Activated CD4-positive, alpha-beta T cell treated with anti-CD3 and anti-CD28 coated beads for 36 hours (primary cell): ENCODE results near the gene MYO1B. TPM values are rescaled to one million over a fixed set of nuclear protein-coding genes. Genes with fewer than 3 reads are reported as not detected.

Experiments
- ATAC-seq: fragments of 200-7000 bp; cut with Tn5 transposase; one replicate; pipeline ENCODE4 v1.10.0; 2021; ENCODE audit warnings: mild to moderate bottlenecking, moderate library complexity
- CTCF ChIA-PET: fragments of 350-600 bp; sonication (Branson Sonifier 250); formaldehyde crosslinking; loops from one replicate; lab custom pipeline; 2021; ENCODE audit warnings: antibody characterized with exemption; lab: Charles Lee
- POLR2A ChIA-PET: fragments of 350-600 bp; sonication (Branson Sonifier 250); formaldehyde crosslinking; loops from one replicate; lab custom pipeline; 2021; ENCODE audit warnings: antibody characterized with exemption, inconsistent platforms; lab: Charles Lee
- DNase-seq: peaks from one replicate; pipeline ENCODE4 v3.0.0-alpha.2; 2020
- H3K27ac Mint-ChIP-seq: one replicate; pipeline ENCODE4 v1.8.0; 2021; ENCODE audit warnings: mixed read lengths
- H3K27me3 Mint-ChIP-seq: one replicate; pipeline ENCODE4 v1.8.0; 2021; ENCODE audit warnings: mixed read lengths
- H3K36me3 Mint-ChIP-seq: one replicate; pipeline ENCODE4 v1.8.0; 2021; ENCODE audit warnings: low read depth, mixed read lengths
- H3K4me1 Mint-ChIP-seq: one replicate; pipeline ENCODE4 v1.8.0; 2021; ENCODE audit warnings: mixed read lengths
- H3K4me3 Mint-ChIP-seq: one replicate; pipeline ENCODE4 v1.8.0; 2021; ENCODE audit warnings: mild to moderate bottlenecking, moderate library complexity, mixed read lengths
- H3K9me3 Mint-ChIP-seq: one replicate; pipeline ENCODE4 v1.8.0; 2021; ENCODE audit warnings: low read depth, mixed read lengths
- intact Hi-C, 2 experiments: fragments of 100-400 bp; cut with DNase I in 1 of 2; cut with micrococcal nuclease in 1 of 2; formaldehyde crosslinking; loops; one replicate each; pipeline versions ENCODE4 v1.14.2 to v1.15.1; 2022 to 2024; cut with DNase I, micrococcal nuclease
- total RNA-seq, 2 experiments: library from RNA; stranded (reverse); gene quantifications; one replicate each; pipeline ENCODE4 v1.2.3, GENCODE V29; 2021

Gene MYO1B
- total RNA-seq, result 10 to 100 TPM; 29.7 to 36.7 TPM

DNA sequence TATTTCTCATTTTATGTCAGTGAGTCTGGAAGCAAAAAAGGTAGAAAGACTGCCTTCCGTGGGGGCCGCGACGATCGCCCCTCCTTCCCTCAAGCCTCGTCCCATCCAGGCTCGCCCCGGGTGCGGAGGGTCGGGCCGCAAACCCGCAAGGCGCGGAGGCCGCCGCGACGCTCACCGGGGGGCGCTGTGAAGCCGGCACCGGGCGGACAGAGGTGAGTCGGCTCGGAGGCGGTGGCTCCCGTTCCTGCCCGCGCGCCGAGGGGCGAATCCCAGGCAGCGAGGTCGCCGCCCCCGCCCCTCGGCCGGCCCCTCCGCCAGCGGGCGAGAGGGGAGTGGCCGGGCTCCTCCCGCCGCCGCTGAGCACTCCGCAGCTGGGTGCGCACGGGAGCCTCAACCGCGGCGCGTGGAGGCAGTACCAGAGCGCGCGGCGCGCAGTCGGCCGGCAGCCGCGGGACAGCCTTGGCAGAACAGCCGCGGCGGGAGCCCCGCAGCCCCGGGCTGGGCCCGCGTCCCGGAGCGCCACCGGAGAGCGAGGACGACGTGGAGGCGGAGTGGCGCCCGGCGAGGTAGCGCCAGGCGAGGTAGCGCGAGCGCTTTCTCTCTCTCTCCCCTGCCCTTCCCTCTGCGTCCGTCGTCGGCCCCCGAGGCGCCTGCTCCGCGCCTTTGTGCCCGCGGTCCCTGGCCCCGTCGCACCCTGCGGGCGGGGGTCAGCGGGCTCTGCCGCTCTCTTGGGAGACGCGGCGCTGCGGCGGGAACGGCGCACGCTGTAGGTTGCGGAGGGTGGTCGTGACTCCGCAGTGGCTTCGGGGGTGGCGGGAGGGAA lies at the start of gene MYO1B:
MYO1B (plus strand) TSS at position 359 of the 823 bp plus-strand sequence. CDS start 31,492 bp downstream, outside the sequence.
- ChIA-PET POLR2A (no interaction called here), CTCF (interaction anchor here (1.5 kb wide), 1 partner anchor 80 kb away, joined by 6 read pairs; no protein-coding TSS in a partner anchor)
- H3K4me1 Mint-ChIP-seq, result peaks cover 20% of the 10 kb centered on the region
- H3K27me3 Mint-ChIP-seq, result peaks cover 20% of the 10 kb centered on the region
- peaks cover 5% of the 10 kb centered on the region for H3K9me3 Mint-ChIP-seq
- peak within 1 kb of the TSS; percentile 80 for H3K27ac Mint-ChIP-seq
- intact Hi-C loops, result loop anchor here (1.0 to 5.0 kb wide), 4 partner anchors 73 to 276 kb away; no protein-coding TSS in a partner anchor
- peak; percentile 81 for DNase-seq
- peak within 1 kb of the TSS; percentile 79 for H3K4me3 Mint-ChIP-seq
- peak; percentile 84 for ATAC-seq
- H3K36me3 Mint-ChIP-seq, result no peaks in the 10 kb centered on the region

DNA sequence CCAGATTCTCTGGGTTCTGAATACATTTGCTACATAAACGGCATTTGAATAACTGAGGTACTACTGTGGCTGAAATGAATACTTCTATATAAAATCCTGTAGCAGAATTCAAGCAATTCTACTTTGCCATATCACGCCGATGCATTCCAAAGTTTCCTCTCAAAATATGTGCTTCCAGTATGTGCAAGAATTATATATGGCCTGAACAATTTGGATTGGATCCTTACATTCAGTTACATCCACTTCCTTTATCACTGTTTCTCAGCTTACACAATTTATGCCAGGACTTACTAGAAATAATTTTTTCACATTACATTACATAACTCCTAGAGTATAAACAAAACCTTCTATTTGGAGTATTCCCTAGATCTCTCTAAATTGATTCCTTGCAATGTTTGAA lies 48.1 kb upstream of the MYO1B start:
- no peak overlapping the region for H3K4me3 Mint-ChIP-seq
- H3K4me1 Mint-ChIP-seq, result peaks cover 45% of the 10 kb centered on the region
- ATAC-seq (no peak), DNase-seq (no peak)
- POLR2A ChIA-PET, result no interaction called here
- intact Hi-C loops, result loop anchor here in 1 of 2 experiments (10.0 kb wide), 1 partner anchor 488 kb away; no protein-coding TSS in a partner anchor
- H3K27me3 Mint-ChIP-seq, result no peaks in the 10 kb centered on the region
- peaks cover 8% of the 10 kb centered on the region for H3K36me3 Mint-ChIP-seq
- H3K9me3 Mint-ChIP-seq, result peaks cover 3% of the 10 kb centered on the region
- CTCF ChIA-PET, result interaction anchor here (0.7 to 0.9 kb wide), 4 partner anchors 12 to 164 kb away, joined by 4 read pairs; no protein-coding TSS in a partner anchor
- H3K27ac Mint-ChIP-seq, result no peak overlapping the region

DNA sequence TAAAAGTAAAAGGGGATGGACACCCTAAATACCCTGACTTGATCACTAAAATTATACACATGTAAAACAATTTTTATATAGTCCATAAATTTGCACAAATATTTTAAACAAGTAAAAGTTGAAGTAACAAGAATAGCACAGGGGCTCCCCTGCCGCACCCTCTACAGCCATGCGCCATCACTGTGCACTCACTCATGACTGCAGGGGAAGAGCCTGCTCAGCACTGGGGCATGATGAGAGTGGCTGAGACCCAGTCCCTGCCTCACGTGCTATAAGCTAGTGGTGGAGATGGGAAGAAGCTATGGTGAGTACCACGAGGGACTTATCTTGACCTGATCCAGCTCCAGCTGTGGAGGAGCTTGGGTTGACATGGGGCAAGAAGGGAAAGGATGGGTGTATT lies 46.9 kb upstream of the MYO1B start:
- H3K4me3 Mint-ChIP-seq, result no peak overlapping the region
- peaks cover 3% of the 10 kb centered on the region for H3K9me3 Mint-ChIP-seq
- no peaks in the 10 kb centered on the region for H3K27me3 Mint-ChIP-seq
- POLR2A ChIA-PET, result no interaction called here
- H3K4me1 Mint-ChIP-seq, result peaks cover 46% of the 10 kb centered on the region
- H3K27ac Mint-ChIP-seq, result no peak overlapping the region
- intact Hi-C loops, result loop anchor here in 1 of 2 experiments (10.0 kb wide), 1 partner anchor 487 kb away; no protein-coding TSS in a partner anchor
- ATAC-seq (no peak), DNase-seq (no peak)
- CTCF ChIA-PET, result interaction anchor here (1.3 to 1.9 kb wide), 2 partner anchors 20 to 323 kb away, joined by 3 to 10 read pairs; no protein-coding TSS in a partner anchor
- peaks cover 8% of the 10 kb centered on the region for H3K36me3 Mint-ChIP-seq

DNA sequence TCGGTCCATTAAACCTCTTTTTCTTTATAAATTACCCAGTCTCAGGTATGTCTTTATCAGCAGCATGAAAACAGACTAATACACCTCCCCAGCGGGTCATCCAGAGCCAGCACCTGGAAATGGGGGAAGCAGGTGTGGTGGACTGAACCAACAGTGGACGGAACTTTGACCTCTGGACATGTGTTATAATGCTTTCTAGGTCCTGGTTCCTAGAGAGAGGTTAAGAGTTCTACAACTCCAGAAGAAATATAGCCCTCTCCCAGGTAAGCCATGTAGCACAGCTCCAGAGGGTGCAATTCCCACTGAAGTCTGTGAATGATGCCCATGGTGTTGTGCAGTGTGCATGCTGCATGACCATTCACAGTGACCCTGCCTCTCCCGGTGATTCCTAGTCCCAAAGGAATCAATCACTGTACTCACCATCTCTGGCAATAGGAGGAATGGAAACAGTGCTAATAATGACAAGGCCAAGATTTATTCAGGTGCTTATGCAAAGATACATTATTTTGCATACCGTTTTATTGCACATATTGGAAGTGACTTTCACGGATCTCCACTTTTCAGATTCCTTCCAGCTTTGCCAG lies 45.2 kb upstream of the MYO1B start:
- Mint-ChIP-seq H3K9me3 (peaks cover 3% of the 10 kb centered on the region), H3K27ac (no peak overlapping the region), H3K4me3 (no peak overlapping the region), H3K27me3 (no peaks in the 10 kb centered on the region), H3K36me3 (peaks cover 5% of the 10 kb centered on the region), H3K4me1 (peaks cover 43% of the 10 kb centered on the region)
- no peak for DNase-seq
- intact Hi-C loops, result loop anchor here in 1 of 2 experiments (10.0 kb wide), 1 partner anchor 485 kb away; no protein-coding TSS in a partner anchor
- ChIA-PET CTCF (interaction anchor here (0.8 kb wide), 1 partner anchor 147 kb away, joined by 3 read pairs; no protein-coding TSS in a partner anchor), POLR2A (no interaction called here)
- ATAC-seq, result no peak

DNA sequence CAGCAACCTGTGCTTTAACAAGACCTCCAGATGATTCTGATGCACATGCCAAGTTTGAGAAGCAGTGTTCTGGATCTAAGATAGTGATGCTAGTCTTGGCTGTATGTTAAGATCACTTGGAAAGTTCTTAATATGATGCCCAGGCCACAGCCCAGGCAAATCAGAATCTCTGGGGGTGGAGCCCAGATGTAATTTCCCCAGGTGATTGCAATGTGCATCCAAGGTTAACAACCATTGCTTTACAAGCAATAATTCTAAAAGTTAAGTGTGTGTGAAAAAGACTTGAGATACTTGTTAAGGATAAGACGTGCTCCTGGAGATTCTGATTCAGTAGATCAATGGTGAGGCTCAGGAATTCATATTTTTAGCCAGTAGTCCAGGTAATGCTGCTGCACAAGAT lies 44.3 kb upstream of the MYO1B start:
- H3K27me3 Mint-ChIP-seq, result no peaks in the 10 kb centered on the region
- ChIA-PET CTCF (no interaction called here), POLR2A (no interaction called here)
- ATAC-seq (no peak), DNase-seq (no peak)
- intact Hi-C loops, result no loop called here
- H3K9me3 Mint-ChIP-seq, result peaks cover 3% of the 10 kb centered on the region
- peaks cover 41% of the 10 kb centered on the region for H3K4me1 Mint-ChIP-seq
- no peak overlapping the region for H3K4me3 Mint-ChIP-seq
- H3K36me3 Mint-ChIP-seq, result peaks cover 4% of the 10 kb centered on the region
- H3K27ac Mint-ChIP-seq, result no peak overlapping the region

DNA sequence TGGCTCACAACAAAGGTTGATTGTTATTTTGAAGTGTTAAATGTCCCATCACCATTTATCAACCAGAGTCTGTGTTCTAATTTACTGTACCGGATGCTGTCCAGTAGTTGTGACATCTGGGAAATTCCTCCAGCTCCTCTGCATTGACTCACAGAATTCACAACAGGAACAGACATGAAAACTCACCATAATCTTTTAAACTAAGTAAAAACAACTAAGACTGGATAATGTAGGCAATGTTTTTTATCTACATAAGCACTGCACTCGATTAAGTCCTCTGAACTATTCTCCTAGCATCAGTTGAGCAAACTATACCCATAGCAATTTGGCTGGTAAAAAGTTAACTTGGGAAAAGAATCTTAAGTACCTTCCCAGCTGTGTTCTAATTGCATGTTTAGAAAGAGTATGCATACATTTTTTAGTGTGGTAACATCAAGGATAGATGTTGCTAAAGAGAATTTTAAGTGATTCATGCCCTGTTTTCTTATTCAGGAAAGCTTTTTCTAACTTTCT lies 42.9 kb upstream of the MYO1B start:
- Mint-ChIP-seq H3K9me3 (peaks cover 3% of the 10 kb centered on the region), H3K4me1 (peaks cover 47% of the 10 kb centered on the region), H3K4me3 (no peak overlapping the region), H3K27me3 (no peaks in the 10 kb centered on the region), H3K36me3 (peaks cover 4% of the 10 kb centered on the region), H3K27ac (peak overlapping the region; percentile 59)
- intact Hi-C loops, result no loop called here
- CTCF ChIA-PET, result interaction anchor here (0.7 to 1.3 kb wide), 4 partner anchors 15 to 66 kb away, joined by 3 to 5 read pairs (median 4); no protein-coding TSS in a partner anchor
- POLR2A ChIA-PET, result no interaction called here
- ATAC-seq (no peak), DNase-seq (no peak)

DNA sequence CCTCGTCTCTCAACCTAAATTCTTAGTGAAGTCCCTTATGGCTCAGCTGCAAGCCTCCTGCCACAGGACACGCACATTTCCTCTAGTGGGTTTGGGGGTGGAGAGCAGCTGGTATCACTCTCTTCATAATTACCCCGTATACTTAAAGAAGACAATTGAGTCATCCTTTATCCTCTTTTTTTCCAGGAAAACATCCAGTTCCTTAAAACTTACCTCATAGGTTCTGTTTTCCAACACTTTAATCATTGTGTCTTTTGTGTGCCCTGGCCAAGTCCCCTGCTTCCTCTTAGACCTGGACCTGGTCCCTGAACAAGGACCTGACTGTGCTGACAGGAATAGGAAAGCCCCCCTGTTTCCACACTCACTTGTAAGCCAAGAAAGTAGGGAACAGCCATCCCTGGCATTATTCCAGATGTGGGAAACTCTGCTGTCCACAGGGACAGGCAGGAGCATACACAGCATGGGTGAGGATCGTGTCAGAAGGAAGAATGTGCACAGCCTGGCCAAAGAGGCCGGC lies 42.3 kb upstream of the MYO1B start:
- peaks cover 3% of the 10 kb centered on the region for H3K9me3 Mint-ChIP-seq
- ChIA-PET POLR2A (no interaction called here), CTCF (interaction anchor here (0.5 to 1.3 kb wide), 3 partner anchors 9 to 54 kb away, joined by 3 to 5 read pairs (median 4); no protein-coding TSS in a partner anchor)
- H3K4me3 Mint-ChIP-seq, result no peak overlapping the region
- intact Hi-C loops, result no loop called here
- peaks cover 4% of the 10 kb centered on the region for H3K36me3 Mint-ChIP-seq
- H3K27me3 Mint-ChIP-seq, result no peaks in the 10 kb centered on the region
- DNase-seq (peak; percentile 33), ATAC-seq (peak; percentile 32)
- peaks cover 47% of the 10 kb centered on the region for H3K4me1 Mint-ChIP-seq
- peak overlapping the region; percentile 59 for H3K27ac Mint-ChIP-seq

DNA sequence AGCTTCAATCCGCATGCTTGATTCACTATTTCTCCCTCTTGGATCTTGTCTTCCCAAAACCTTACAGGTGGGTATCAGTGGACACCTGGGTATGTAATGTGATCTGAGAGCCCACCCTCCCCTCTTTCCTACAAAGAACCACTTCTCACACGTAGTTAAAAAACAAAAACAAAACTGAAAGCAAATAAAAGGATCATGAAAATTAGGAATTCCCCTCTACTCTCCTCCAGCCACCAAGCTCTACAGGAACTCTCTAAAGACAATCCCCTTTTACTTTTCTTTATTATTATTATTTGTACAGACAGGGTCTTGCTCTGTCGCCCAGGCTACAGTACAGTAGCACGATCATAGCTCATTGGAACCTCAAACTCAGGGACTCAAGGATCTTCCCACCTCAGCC lies 40.8 kb upstream of the MYO1B start:
- POLR2A ChIA-PET, result no interaction called here
- ATAC-seq, result peak; percentile 53

DNA sequence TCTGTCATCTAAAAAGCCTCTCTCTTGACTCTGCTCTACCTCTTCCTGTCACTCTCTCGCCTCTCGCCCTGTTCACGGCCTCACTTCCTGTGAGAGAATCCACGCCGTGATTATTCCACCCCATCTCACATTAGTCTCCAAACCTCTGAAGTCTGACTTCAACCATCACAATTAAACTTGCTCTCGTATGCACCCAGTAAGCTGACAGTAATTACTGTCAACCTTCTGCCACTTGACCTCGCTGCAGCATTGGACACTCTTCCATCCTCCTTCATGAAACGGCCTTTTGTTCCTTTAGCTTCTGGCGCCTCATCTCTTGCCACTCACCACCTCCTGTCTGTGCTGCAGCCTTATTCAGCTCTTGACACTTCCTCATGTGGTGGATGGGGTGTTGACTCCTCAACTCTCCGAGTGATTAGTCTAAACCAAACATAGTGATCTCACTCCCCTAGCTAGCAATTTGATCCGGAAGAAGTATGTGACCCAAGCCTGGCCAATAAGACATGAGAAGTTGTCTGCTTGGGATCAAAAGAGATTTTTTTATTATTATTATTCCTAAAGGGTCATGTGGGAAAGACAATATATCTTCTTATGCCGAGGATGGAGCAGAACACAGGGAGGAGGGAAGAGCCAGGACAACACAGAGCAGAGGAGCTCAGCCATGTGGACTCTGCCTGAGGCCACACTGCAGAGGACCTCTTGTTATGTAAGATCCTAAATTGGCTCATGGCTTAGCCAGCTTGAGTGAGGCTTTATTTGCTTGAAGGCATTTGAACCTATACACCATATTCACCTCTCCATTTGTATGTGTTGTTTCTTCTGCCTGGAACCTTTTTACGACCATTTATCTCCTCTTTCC lies 38.4 kb upstream of the MYO1B start:
- peak overlapping the region; percentile 55 for H3K27ac Mint-ChIP-seq
- H3K4me1 Mint-ChIP-seq, result peaks cover 39% of the 10 kb centered on the region
- no peaks in the 10 kb centered on the region for H3K27me3 Mint-ChIP-seq
- DNase-seq, result no peak
- H3K4me3 Mint-ChIP-seq, result peak overlapping the region; percentile 18
- POLR2A ChIA-PET, result interaction anchor here (0.5 kb wide), 1 partner anchor 317 kb away, joined by 5 read pairs; no protein-coding TSS in a partner anchor
- peak; percentile 58 for ATAC-seq
- intact Hi-C loops, result no loop called here
- CTCF ChIA-PET, result interaction anchor here (0.6 to 4.3 kb wide), 3 partner anchors 11 to 197 kb away, joined by 3 to 26 read pairs (median 6); no protein-coding TSS in a partner anchor
- no peaks in the 10 kb centered on the region for H3K36me3 Mint-ChIP-seq
- H3K9me3 Mint-ChIP-seq, result peaks cover 6% of the 10 kb centered on the region

More for the DNA sequence above, 40.8 kb upstream of the MYO1B start:
- Mint-ChIP-seq H3K4me3 (peak overlapping the region; percentile 42), H3K9me3 (no peaks in the 10 kb centered on the region), H3K27ac (peak overlapping the region; percentile 67), H3K4me1 (peaks cover 47% of the 10 kb centered on the region), H3K36me3 (no peaks in the 10 kb centered on the region), H3K27me3 (no peaks in the 10 kb centered on the region)
- CTCF ChIA-PET, result interaction anchor here (0.7 to 1.5 kb wide), 3 partner anchors 14 to 134 kb away, joined by 3 to 6 read pairs (median 4); no protein-coding TSS in a partner anchor
- DNase-seq, result no peak
- intact Hi-C loops, result loop anchor here in 1 of 2 experiments (1.0 kb wide), 1 partner anchor 10 kb away; no protein-coding TSS in a partner anchor

DNA sequence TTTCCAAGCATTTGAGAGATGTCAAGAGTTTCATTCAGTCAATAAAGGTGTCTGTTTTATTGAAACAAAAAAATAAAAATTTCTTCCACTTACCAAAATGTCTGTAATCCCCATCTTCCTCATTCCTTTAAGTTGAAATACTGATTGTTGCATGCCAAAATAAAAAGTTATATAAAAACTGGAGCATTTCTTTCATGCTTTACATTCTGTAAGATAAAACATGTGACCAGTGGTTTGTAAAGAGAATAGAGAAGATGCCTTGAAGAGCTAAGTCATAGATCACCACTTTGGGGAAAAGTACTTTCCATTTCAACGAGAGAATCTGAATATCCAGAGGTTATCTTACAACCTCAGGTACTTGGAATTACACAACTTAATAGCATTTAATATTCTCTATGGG lies 35.9 kb upstream of the MYO1B start:
- ChIA-PET CTCF (interaction anchor here (1.1 to 4.3 kb wide), 2 partner anchors 9 to 225 kb away, joined by 3 to 26 read pairs; no protein-coding TSS in a partner anchor), POLR2A (no interaction called here)
- H3K9me3 Mint-ChIP-seq, result peaks cover 17% of the 10 kb centered on the region
- intact Hi-C loops, result no loop called here
- peaks cover 19% of the 10 kb centered on the region for H3K4me1 Mint-ChIP-seq
- H3K4me3 Mint-ChIP-seq, result no peak overlapping the region
- ATAC-seq, result no peak
- no peak for DNase-seq
- no peak overlapping the region for H3K27ac Mint-ChIP-seq
- H3K27me3 Mint-ChIP-seq, result no peaks in the 10 kb centered on the region
- H3K36me3 Mint-ChIP-seq, result peaks cover 6% of the 10 kb centered on the region
